ENCODE data around the gene DFFB.
"Not testable (repeated sequence)": the region's sequence is repeated elsewhere in the genome, so short reads cannot be mapped to it uniquely, and the experiment has no call there.

DFFB gene

GRCh38 chr1:3910857-3911845 is 53.9 kb downstream of the DFFB start:
- H3K27me3 Mint-ChIP-seq, result peaks cover 3% of the 10 kb centered on the region
- H3K4me1 Mint-ChIP-seq, result peaks cover 5% of the 10 kb centered on the region
- H3K4me3 Mint-ChIP-seq, result no peak overlapping the region
- peak; percentile 69 for ATAC-seq
- no peaks in the 10 kb centered on the region for H3K36me3 Mint-ChIP-seq (ENCODE audit: low read depth)
- peak; percentile 82 for DNase-seq
- H3K27ac Mint-ChIP-seq, result no peak overlapping the region
- H3K9me3 Mint-ChIP-seq, result no peaks in the 10 kb centered on the region

GRCh38 chr1:3911981-3912808 is 54.9 kb downstream of the DFFB start:
- Mint-ChIP-seq H3K4me1 (peaks cover 2% of the 10 kb centered on the region), H3K4me3 (no peak overlapping the region), H3K27ac (no peak overlapping the region), H3K36me3 (ENCODE audit: low read depth) (no peaks in the 10 kb centered on the region), H3K27me3 (peaks cover 3% of the 10 kb centered on the region), H3K9me3 (no peaks in the 10 kb centered on the region)
- ATAC-seq, result no peak
- no peak for DNase-seq

- no peak for DNase-seq
- no peaks in the 10 kb centered on the region for H3K9me3 Mint-ChIP-seq
- H3K4me3 Mint-ChIP-seq, result no peak overlapping the region
- H3K4me1 Mint-ChIP-seq, result peaks cover 2% of the 10 kb centered on the region
- H3K27ac Mint-ChIP-seq, result no peak overlapping the region
- no peak for ATAC-seq
- H3K36me3 Mint-ChIP-seq (ENCODE audit: low read depth), result no peaks in the 10 kb centered on the region
- peaks cover 3% of the 10 kb centered on the region for H3K27me3 Mint-ChIP-seq
These were observed 55.8 kb downstream of the DFFB start for GRCh38 chr1:3912809-3913685.

DNA sequence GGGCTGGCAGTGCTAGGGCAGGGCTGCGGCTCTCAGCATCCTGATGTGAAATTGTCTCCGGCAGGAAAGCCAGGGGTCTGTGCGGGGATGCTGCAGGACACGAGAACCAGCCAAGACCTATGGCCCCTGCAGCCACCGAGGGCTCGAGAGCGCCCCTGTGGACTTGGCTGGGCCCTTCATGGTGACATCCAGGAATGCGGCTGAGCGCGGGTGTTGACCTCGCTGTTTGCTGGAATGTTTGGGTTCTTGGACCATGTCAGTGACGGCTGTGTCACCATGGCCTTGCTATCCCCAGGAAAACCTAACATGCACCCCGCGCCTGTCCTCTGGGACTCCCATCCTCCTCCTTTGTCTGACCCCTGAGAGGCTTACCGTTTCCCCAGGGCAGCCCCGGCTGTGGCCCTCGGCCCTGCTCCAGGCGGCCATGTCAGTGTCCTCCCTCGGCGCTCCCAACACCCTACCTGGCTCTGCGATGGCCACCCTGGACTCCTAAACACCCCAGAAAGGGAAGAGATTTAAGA is 57.1 kb downstream of the DFFB start:
- no peak overlapping the region for H3K4me3 Mint-ChIP-seq
- peaks cover 2% of the 10 kb centered on the region for H3K4me1 Mint-ChIP-seq
- peaks cover 3% of the 10 kb centered on the region for H3K27me3 Mint-ChIP-seq
- DNase-seq, result no peak
- no peaks in the 10 kb centered on the region for H3K36me3 Mint-ChIP-seq (ENCODE audit: low read depth)
- H3K27ac Mint-ChIP-seq, result no peak overlapping the region
- ATAC-seq, result no peak
- H3K9me3 Mint-ChIP-seq, result no peaks in the 10 kb centered on the region

- Mint-ChIP-seq H3K27me3 (peaks cover 3% of the 10 kb centered on the region), H3K4me1 (peaks cover 2% of the 10 kb centered on the region), H3K4me3 (no peak overlapping the region), H3K36me3 (ENCODE audit: low read depth) (no peaks in the 10 kb centered on the region), H3K27ac (no peak overlapping the region), H3K9me3 (no peaks in the 10 kb centered on the region)
- DNase-seq, result no peak
- ATAC-seq, result no peak
These were observed 57.6 kb downstream of the DFFB start for GRCh38 chr1:3914911-3915310.

DNA sequence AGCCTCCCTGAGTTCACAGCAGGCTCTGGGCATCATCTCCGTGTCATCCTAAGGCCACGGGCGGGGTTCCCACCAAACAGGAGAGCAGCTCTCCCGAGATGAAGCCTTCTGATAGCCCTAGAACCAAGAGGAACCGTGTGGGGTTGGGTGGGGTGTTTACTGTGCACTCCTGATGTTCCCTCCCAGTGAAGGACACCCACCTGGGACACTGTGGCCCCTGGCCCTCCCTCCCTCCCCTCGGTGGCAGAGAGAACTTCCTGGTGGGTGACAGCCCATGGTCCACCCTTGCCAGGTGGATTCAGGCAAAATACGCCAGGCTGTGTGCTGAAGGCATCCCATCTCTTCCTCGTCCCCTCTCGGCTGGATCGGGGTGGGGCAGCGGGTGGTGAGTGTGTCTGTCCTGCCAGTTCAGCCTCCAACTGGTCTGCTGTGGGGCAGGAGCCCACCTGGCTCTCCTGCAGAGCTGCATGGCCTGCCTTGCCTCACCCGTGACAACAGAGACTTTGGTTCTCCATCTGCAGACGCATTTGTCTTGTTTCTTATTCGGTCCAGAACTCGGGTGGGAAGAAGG is 58.4 kb downstream of the DFFB start:
- Mint-ChIP-seq H3K4me1 (peaks cover 2% of the 10 kb centered on the region), H3K27ac (no peak overlapping the region), H3K9me3 (no peaks in the 10 kb centered on the region), H3K27me3 (peaks cover 3% of the 10 kb centered on the region), H3K4me3 (no peak overlapping the region), H3K36me3 (ENCODE audit: low read depth) (no peaks in the 10 kb centered on the region)
- DNase-seq, result no peak
- ATAC-seq, result no peak

- DNase-seq, result no peak
- Mint-ChIP-seq H3K4me3 (no peak overlapping the region), H3K9me3 (no peaks in the 10 kb centered on the region), H3K4me1 (peaks cover 7% of the 10 kb centered on the region), H3K27ac (no peak overlapping the region), H3K27me3 (peaks cover 5% of the 10 kb centered on the region), H3K36me3 (ENCODE audit: low read depth) (no peaks in the 10 kb centered on the region)
- no peak for ATAC-seq
These were observed 60.5 kb downstream of the DFFB start for GRCh38 chr1:3917761-3918160.

DNA sequence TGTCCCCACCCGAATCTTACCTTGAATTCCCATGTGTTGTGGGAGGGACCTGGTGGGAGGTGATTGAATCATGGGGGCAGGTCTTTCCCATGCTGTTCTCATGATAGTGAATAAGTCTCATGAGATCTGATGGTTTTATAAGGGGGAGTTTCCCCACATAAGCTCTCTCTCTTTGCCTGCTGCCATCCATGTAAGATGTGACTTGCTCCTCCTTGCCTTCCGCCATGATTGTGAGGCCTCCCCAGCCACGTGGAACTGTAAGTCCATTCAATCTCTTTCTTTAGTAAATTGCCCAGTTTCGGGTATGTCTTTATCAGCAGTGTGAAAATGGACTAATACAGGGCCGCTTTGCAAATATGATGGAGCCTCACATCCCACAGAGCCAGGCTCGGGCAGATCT is 61.1 kb downstream of the DFFB start:
- not testable (repeated sequence) for H3K9me3 Mint-ChIP-seq; H3K27ac Mint-ChIP-seq; H3K27me3 Mint-ChIP-seq; H3K36me3 Mint-ChIP-seq (ENCODE audit: low read depth); ATAC-seq; H3K4me1 Mint-ChIP-seq; DNase-seq; H3K4me3 Mint-ChIP-seq

DNA sequence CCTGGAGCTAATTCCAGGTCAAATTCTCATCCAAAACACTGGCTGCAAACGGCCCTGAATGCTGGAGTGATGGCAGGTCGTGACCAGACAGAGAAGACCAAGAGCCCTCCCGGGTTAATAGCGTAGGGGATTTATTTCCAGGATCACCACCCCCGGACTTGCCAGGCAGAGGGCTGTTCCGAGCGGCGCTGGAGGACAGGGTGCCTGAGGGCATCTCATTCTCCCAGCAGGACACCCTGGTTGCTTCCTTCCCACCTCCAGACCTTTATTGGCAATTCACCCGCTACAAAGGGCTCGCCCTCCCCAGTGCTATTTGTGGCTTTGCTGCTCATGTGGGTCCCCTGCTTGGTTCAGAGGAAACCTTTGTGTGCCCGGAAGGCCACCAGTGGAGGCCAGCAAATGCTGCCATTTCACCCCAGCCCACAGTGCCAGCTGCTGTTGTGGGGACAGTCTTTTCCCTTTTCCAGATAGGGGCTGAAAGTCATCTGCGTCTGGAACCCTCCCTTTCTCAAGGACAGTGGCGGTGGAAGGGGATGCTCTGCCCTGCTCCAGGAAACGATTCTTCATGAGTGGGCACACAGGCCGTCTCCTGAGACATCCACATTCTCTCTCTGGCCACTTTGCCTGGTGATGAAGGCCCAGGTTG is 61.8 kb downstream of the DFFB start:
- no peaks in the 10 kb centered on the region for H3K36me3 Mint-ChIP-seq (ENCODE audit: low read depth)
- H3K27ac Mint-ChIP-seq, result no peak overlapping the region
- H3K4me1 Mint-ChIP-seq, result peaks cover 8% of the 10 kb centered on the region
- no peak overlapping the region for H3K4me3 Mint-ChIP-seq
- H3K9me3 Mint-ChIP-seq, result no peaks in the 10 kb centered on the region
- no peak for ATAC-seq
- peaks cover 5% of the 10 kb centered on the region for H3K27me3 Mint-ChIP-seq
- DNase-seq, result no peak

DNA sequence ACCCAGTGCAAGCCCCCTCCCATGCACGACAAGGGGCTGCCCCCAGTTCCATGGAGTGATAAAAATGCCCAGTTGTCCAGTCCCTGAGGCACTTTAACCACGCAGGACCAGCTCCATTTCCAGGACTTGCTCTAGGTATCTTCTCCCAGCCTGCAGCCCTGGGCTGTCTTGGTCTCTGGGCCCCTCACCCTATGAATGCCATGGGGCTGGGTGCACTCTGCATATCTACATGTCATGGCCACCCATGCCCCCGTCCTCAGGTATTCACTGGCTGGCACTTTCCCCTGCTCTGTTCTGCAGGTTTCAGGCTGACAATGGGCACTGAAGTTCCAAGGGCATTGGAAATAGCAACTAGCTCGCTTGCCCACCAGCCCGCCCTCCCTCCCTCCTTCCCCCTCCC is 62.4 kb downstream of the DFFB start:
- Mint-ChIP-seq H3K36me3 (ENCODE audit: low read depth) (no peaks in the 10 kb centered on the region), H3K9me3 (no peaks in the 10 kb centered on the region), H3K4me1 (peaks cover 8% of the 10 kb centered on the region), H3K27ac (no peak overlapping the region), H3K4me3 (no peak overlapping the region), H3K27me3 (peaks cover 5% of the 10 kb centered on the region)
- DNase-seq (no peak), ATAC-seq (no peak)

DNA sequence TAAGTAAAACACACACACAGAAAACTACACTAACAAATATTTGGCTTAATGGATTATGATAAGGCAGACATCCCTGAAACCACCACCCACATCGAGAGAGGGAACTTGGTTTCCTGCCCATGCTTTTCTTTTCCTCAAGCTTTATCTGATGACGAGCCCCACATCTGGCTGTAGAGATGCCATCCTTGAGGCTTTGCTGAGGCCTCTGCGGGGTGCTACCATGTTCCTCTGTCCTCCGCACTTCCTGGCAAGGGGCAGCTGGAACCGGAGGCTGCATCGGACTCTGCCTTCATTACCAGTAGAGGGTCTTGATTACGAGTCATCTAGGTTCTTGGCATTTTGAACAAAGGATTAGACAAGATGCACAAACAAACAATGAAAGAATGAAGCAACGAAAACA is 64.5 kb downstream of the DFFB start:
- Mint-ChIP-seq H3K27me3 (peaks cover 6% of the 10 kb centered on the region), H3K36me3 (ENCODE audit: low read depth) (no peaks in the 10 kb centered on the region), H3K9me3 (no peaks in the 10 kb centered on the region), H3K4me1 (peaks cover 8% of the 10 kb centered on the region), H3K27ac (no peak overlapping the region), H3K4me3 (no peak overlapping the region)
- DNase-seq, result no peak
- no peak for ATAC-seq

DNA sequence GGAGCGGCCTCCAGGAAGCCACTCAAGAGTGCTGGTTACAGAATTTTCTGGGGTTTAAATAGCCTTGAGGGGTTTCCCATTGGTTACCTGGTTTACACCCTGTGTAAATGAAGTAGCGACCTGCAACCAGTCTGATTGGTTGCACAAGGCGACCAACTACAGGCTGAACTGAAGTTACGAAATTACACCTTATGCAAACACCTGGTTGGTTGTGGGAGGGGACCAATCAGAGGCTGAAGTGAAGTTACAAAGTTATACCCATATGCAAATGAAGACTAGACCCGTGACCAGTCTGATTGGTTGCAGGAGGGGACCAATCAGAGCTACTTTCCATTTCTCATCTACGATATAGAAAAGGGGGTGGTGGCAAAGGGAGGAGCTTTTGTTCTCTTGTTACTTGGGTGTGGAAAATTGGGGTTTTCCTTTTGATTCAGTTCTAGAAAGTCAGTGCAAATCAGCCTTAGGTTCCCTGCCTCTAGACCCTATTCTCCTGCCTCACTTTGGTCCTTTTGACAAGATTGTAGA is 65.0 kb downstream of the DFFB start:
- DNase-seq (no peak), ATAC-seq (peak; percentile 41)
- no peaks in the 10 kb centered on the region for H3K9me3 Mint-ChIP-seq
- peaks cover 8% of the 10 kb centered on the region for H3K4me1 Mint-ChIP-seq
- no peak overlapping the region for H3K27ac Mint-ChIP-seq
- H3K27me3 Mint-ChIP-seq, result peaks cover 6% of the 10 kb centered on the region
- no peaks in the 10 kb centered on the region for H3K36me3 Mint-ChIP-seq (ENCODE audit: low read depth)
- H3K4me3 Mint-ChIP-seq, result no peak overlapping the region

GRCh38 chr1:3922851-3923250 is 65.6 kb downstream of the DFFB start:
- Mint-ChIP-seq H3K36me3 (ENCODE audit: low read depth) (no peaks in the 10 kb centered on the region), H3K27ac (no peak overlapping the region), H3K9me3 (no peaks in the 10 kb centered on the region), H3K4me3 (no peak overlapping the region), H3K4me1 (peaks cover 8% of the 10 kb centered on the region), H3K27me3 (peaks cover 6% of the 10 kb centered on the region)
- ATAC-seq, result no peak
- DNase-seq, result no peak

All from activated naive CD8-positive, alpha-beta T cell treated with anti-CD3 and anti-CD28 coated beads, Interleukin-2, amount 50 U/mL, for 24 hours (primary cell).